Endometrium (tissue), 2 donors: ENCODE results near the gene LY6G5B.
A peak's percentile ranks its signal among the peaks of the same experiment; 100 is the strongest.
"Not testable (repeated sequence)": the region's sequence is repeated elsewhere in the genome, so short reads cannot be mapped to it uniquely, and the experiment has no call there.

ENCODE experiments used
- FAIRE-seq: peaks from 2 replicates; lab custom pipeline; 2012; peaks lifted over from hg19 to GRCh38; lab: Jason Lieb, UNC
- donor health status: control.
- donor health status: control.

Gene LY6G5B

DNA sequence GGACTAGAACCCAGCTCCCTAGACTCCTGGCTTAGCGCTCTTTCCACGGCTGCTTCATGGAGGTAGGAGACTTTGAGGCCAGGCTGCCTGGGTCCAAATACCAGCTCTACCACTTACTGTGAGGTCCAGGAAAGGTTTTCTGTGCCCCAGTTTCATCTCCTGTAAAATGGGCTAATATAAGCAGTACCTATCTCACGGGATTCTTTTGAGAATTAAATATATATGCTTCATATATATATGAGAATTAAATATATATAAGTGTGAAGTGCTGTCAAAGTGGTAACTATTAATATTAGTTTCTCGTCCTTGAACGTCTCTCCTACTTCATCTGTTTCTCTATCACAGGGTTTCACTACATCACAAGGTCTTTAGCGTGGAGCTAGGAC, 21.3 kb downstream of the LY6G5B start:
- FAIRE-seq, result no peak

- FAIRE-seq, result no peak
Measured at GRCh38 chr6:31691564-31692108, 21.9 kb downstream of the LY6G5B start.

DNA sequence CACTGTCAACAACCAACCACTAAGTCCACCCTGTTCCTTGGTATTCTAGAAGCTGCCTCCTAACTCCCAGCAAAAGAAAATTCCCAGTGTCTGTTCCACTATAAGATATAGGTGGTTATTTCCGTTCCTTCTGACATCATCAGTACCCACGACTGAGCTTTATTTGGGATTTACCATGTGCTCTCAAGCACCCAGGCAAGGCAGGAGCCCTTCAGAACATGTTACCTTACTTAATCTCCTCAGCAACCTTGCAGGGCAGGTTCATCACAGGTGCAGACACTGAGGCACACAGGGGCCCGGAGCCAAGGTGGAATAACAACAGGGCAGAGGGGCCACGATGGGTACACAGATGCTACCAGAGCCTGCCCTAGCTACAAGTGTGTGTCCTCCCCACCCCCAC, 22.6 kb downstream of the LY6G5B start:
- FAIRE-seq, result no peak

DNA sequence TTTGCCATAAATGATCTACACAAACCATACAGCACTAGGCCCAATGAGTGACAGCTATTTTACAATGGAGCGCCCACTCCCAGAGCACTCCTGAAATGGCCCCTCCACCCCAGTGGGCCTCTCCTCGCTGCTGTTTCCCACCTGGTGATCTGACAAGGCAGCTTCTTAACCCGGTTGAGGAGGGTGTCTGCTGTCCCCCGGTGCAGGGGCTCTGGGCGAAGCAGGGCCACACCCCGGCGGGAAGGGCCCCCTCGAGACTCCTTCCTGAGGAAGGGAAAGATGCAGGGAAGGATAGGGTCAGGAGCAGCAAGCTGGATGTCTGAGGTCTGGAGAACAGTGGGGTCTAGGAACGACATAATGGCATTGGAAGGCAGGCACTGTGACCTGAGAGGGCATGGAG, 23.1 kb downstream of the LY6G5B start:
- FAIRE-seq, result no peak

GRCh38 chr6:31693535-31693934, 23.8 kb downstream of the LY6G5B start:
- FAIRE-seq, result no peak

DNA sequence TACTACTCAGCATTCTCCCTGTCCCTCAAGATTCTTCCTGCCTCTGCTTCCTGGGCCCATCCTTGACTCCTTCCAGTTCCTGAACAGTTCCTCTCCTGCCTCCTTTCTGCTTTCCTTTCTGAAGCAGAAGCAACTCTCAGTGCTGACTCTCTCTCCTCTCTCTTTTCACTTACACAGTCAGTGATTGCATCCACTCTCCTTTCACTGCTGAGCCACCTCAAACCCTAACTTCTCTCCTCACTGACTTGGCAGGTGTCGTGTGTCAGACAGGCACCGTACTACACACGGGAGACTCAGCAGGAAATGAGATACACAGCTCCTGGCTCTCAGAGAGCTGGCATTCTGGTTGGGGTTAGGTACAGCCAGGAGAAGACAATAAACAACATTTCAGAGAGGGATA, 27.8 kb downstream of the LY6G5B start:
- FAIRE-seq, result no peak

GRCh38 chr6:31700740-31701401, 31.1 kb downstream of the LY6G5B start:
- FAIRE-seq, result no peak

DNA sequence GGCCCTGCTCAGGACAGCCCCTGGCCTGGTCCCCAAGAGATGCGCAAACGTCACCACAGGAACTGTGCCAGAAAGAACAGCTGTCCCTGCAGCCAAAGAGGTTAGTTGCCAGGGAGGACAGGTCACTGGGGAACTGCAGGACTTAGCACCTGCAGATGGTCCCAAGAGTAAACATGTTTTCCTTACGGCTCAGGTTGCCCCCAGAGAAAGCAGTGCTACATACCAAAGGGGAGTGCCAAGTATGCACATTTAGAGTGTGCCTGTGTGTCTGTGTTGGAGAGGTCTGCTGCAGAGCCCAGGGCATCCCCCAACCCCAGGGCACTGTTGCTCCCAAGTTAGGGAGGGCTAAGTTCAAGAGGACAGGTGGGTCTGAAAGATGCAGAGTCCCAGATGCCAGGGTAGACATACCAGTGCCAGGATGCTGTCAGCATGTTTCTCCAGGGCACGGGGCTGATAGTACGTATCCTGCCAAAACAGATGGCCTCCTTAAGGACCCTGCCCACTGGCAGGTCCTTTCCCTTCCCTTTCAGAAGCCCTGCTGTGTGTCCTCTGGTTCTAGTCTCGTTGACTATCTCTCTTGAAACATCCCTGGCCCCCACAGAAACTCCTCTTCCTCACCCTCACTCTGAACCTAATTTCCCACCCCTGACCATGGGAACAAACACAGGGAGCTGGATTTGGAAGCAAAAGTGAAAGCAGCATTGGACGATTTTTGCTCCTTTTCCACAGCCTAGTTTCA, 32.1 kb downstream of the LY6G5B start:
- no peak for FAIRE-seq

GRCh38 chr6:31702405-31702818, 32.6 kb downstream of the LY6G5B start:
- FAIRE-seq, result no peak

- FAIRE-seq, result peak; percentile 90
Measured at GRCh38 chr6:31702819-31703716, 33.3 kb downstream of the LY6G5B start, which contains the start of gene ABHD16A. TSS of gene ABHD16A (minus strand) at chr6:31703324. CDS start at chr6:31703281, 43 bp downstream.

DNA sequence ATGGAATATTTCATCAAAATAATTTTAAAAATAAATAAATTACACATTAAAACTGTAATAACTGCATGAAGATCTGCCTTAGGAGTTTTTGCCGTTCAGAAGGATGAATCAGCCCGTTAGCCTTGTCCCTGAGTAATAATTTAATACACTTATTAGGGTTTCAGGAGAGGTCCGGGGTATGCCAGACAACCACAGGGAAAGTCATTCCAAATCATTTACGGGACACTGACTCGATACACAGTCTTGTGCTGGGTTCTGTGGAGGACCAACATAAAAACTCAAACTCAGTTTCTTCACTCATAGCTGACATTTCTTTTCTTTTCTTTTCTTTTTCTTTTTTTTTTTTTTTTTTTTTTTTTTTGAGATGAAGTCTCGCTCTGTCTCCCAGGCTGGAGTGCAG, 36.2 kb downstream of the LY6G5B start:
- no peak for FAIRE-seq

DNA sequence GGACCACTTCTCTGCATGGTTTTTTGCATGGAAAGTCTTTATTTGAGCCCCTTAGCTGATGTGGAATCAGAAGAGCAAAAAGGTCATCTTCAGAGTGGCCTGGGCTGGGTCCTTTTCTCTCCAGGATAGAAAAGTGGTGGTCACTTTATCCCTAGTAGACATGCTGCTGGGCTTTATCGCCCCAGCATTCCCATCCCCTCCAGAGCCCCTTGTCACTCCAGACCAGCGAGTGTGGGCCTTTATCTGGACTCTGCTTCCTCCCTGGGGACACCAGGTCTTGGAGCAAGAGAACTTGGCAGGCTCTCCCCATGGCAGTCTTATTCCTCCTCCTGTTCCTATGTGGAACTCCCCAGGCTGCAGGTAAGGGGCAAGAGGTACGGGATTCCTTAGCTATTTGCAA, 36.8 kb downstream of the LY6G5B start, which contains the start of gene LY6G6F:
TSS of gene LY6G6F (plus strand) at position 268 of the 400 bp plus-strand sequence. CDS start at position 309, 41 bp downstream.
- FAIRE-seq, result no peak

GRCh38 chr6:31707701-31708100, 37.9 kb downstream of the LY6G5B start:
- no peak for FAIRE-seq

DNA sequence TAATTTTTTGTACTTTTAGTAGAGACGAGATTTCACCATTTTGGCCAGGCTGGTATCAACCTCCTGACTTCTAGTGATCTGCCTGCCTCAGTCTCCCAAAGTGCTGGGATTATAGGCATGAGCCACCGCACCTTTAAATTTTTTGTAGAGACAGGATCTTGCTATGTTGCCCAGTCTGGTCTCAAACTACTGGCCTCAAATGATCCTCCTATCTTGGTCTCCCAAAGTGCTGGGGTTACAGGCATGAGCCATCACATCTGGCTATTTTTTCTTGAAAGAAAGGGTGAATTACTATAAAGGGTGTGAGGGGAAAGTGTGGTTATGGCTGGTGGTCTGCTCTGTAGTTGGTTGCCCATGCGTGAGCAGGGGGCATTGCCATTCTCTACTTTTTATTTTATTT, 38.4 kb downstream of the LY6G5B start:
- no peak for FAIRE-seq

DNA sequence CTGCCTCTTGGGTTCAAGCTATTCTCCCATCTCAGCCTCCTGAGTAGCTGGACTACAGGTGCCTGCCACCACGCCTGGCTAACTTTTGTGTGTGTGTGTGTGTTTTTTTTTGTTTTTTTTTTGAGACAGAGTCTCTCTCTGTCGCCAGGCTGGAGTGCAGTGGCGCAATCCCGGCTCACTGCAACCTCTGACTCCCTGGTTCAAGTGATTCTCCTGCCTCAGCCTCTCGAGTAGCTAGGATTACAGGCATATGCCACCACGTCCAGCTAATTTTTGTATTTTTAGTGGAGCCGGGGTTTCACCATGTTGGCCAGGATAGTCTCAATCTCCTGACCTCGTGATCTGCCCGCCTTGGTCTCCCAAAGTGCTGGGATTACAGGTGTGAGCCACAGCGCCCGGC, 39.4 kb downstream of the LY6G5B start:
- FAIRE-seq, result not testable (repeated sequence)

DNA sequence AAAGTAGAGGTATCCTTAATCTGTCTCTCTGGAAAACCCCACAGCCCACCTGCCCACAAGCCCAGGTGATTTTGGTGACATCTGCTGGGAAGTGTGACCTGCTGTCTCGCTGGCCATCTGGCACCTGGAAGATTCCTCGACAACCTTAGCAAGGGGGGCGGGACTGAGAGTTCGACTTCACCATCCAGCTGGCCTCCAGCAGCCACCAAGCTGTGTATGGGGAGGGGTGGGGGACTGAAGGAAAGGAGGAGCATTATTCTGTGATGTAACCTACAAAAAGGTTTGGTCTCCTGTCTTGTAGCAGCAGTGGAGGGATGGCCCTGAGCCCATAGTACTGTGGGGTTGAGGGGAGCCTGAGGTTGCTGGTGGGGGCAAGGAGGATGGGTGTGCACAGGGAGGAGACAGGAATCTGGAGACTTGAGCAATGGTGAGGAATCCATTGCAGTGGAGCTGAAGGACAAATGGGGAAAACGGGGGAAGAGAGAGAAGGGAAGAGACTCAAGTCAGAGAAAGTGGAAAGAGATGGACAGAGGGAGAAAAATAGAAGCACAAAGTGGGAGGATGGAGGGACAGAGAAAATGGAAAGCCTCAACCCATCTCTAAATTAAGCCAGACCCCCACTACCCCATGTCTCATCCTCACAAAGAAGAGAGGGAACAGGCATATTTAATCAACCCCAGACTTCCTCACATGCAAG, 40.9 kb downstream of the LY6G5B start:
- no peak for FAIRE-seq

DNA sequence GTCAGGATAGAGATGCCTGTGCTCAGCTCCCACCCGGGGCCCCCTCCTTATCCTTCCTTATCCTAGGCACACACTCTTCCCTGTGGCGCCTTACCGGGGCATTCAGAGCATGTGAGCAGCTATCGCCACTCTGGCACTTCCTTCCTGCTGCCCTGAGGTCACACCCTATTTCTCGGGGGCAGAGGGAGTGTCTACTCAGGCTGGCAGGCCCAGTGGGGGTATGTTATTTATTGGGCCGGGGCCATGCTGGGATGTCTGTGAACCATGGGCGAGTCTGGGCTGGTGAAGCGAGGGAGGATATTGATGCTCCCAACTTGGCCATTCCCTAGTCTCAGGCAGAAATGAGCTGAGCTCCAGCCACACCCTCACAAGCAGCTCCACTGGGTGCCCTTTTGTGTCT, 41.5 kb downstream of the LY6G5B start:
- no peak for FAIRE-seq

- FAIRE-seq, result no peak
Measured at GRCh38 chr6:31712296-31712695, 42.5 kb downstream of the LY6G5B start.

- no peak for FAIRE-seq
Measured at GRCh38 chr6:31713465-31713864, 43.7 kb downstream of the LY6G5B start.

DNA sequence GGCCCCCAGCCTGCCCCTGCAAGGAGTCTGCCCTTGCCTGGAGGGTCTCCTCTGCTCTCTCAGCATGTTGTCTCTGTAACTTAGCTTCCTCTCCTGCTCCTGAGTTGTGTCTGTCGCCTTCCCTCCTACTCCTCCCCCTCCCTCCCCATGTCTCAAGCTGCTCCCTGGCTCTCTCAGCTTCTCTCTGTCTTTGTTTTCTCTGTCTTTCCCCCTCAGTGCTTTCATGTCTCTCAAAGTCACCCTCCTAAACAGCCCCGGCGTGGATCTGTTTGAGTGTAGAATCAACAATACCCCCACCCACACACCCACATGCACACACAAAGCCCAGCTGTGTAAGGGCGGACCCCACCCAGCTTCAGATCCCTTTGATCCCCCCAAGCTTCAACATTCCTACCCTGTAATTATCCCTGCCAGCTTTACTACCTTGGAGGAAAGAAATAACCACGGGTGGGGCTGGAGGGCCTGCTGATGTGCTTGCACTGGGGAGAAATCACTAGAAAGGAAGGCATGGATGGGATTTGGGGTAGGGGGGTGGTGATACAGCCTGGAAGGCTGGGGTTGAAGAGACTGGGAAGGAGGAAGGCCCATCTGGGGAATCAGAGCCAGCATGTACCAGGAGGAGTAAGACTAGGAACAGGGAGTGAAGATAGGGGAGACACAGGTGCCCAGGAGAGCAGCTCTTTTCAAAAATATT, 44.4 kb downstream of the LY6G5B start:
- FAIRE-seq, result no peak
